H9 (cell line): ENCODE data around the gene TEX54. TPM values are rescaled to one million over a fixed set of nuclear protein-coding genes. Genes with fewer than 3 reads are reported as not detected.

Experiments used
- DNase-seq: peaks from one replicate; pipeline ENCODE4 v3.0.0-alpha.2; 2017
- H2AFZ ChIP-seq: one replicate; pipeline ENCODE4 v1.6.1; 2013; ENCODE audit warnings: mild to moderate bottlenecking, low read length, control low read depth, moderate library complexity
- H2AK5ac ChIP-seq: 2 replicates; pipeline ENCODE4 v1.6.1; 2013; ENCODE audit warnings: low read length, control low read depth, mixed read lengths; ENCODE audit not compliant: insufficient read length
- H2BK120ac ChIP-seq: one replicate; pipeline ENCODE4 v1.6.1; 2013; ENCODE audit warnings: low read depth, mild to moderate bottlenecking, low read length, control low read depth, inconsistent platforms; ENCODE audit not compliant: poor library complexity, severe bottlenecking
- H2BK12ac ChIP-seq: 2 replicates; pipeline ENCODE4 v1.6.1; 2013; ENCODE audit warnings: low read length, control low read depth, mixed read lengths, low read depth; ENCODE audit not compliant: insufficient read length
- H2BK15ac ChIP-seq: 2 replicates; pipeline ENCODE4 v1.6.1; 2013; ENCODE audit warnings: low read depth, low read length, control low read depth
- H2BK20ac ChIP-seq: one replicate; pipeline ENCODE4 v1.6.1; 2013; ENCODE audit warnings: low read depth, mild to moderate bottlenecking, low read length, control low read depth, inconsistent platforms; ENCODE audit not compliant: poor library complexity, severe bottlenecking
- H2BK5ac ChIP-seq: 2 replicates; pipeline ENCODE4 v1.6.1; 2013; ENCODE audit warnings: low read length, control low read depth, mixed read lengths; ENCODE audit not compliant: insufficient read length
- H3K14ac ChIP-seq: 2 replicates; pipeline ENCODE4 v1.6.1; 2013; ENCODE audit warnings: low read length, control low read depth; ENCODE audit not compliant: insufficient read depth
- H3K18ac ChIP-seq: 2 replicates; pipeline ENCODE4 v1.6.1; 2013; ENCODE audit warnings: low read depth, mild to moderate bottlenecking, mixed read lengths, low read length, control low read depth; ENCODE audit not compliant: insufficient read length
- H3K23ac ChIP-seq: 2 replicates; pipeline ENCODE4 v1.6.1; 2013; ENCODE audit warnings: low read length, control low read depth, mixed read lengths, low read depth; ENCODE audit not compliant: insufficient read length
- H3K23me2 ChIP-seq: 2 replicates; pipeline ENCODE4 v1.6.1; 2013; ENCODE audit warnings: low read depth, mild to moderate bottlenecking, mixed read lengths, low read length, control low read depth; ENCODE audit not compliant: insufficient read length, poor library complexity, severe bottlenecking
- H3K27ac ChIP-seq: 2 replicates; pipeline ENCODE4 v1.5.1; 2013; ENCODE audit warnings: low read length, control low read depth, mixed read lengths, low read depth; ENCODE audit not compliant: insufficient read length
- H3K27me3 ChIP-seq: 2 replicates; pipeline ENCODE4 v1.6.1; 2013; ENCODE audit warnings: low read length, control low read depth, inconsistent platforms; ENCODE audit not compliant: insufficient read depth
- H3K4ac ChIP-seq: 2 replicates; pipeline ENCODE4 v1.6.1; 2013; ENCODE audit warnings: low read depth, mild to moderate bottlenecking, control low read depth, inconsistent platforms, low read length, moderate library complexity
- H3K4me1 ChIP-seq: 2 replicates; pipeline ENCODE4 v1.6.1; 2013; ENCODE audit warnings: low read length, control low read depth, inconsistent platforms; ENCODE audit not compliant: insufficient read depth
- H3K4me2 ChIP-seq: 2 replicates; pipeline ENCODE4 v1.6.1; 2013; ENCODE audit warnings: low read length, control low read depth, mixed read lengths; ENCODE audit not compliant: insufficient read length, insufficient read depth
- H3K56ac ChIP-seq: 2 replicates; pipeline ENCODE4 v1.6.1; 2013; ENCODE audit warnings: low read depth, mild to moderate bottlenecking, mixed read lengths, low read length, control low read depth; ENCODE audit not compliant: insufficient read length
- H3K79me1 ChIP-seq: 2 replicates; pipeline ENCODE4 v1.6.1; 2013; ENCODE audit warnings: low read depth, mild to moderate bottlenecking, moderate library complexity, low read length, control low read depth, inconsistent platforms; ENCODE audit not compliant: insufficient read depth, poor library complexity, severe bottlenecking
- H3K79me2 ChIP-seq: 2 replicates; pipeline ENCODE4 v1.6.1; 2013; ENCODE audit warnings: low read length, control low read depth, inconsistent platforms; ENCODE audit not compliant: insufficient read depth
- H3K9ac ChIP-seq: 2 replicates; pipeline ENCODE4 v1.6.1; 2013; ENCODE audit warnings: low read length, control low read depth, mixed read lengths; ENCODE audit not compliant: insufficient read length; ENCODE audit errors: extremely low read depth
- H3K9me3 ChIP-seq: one replicate; pipeline ENCODE4 v1.6.1; 2013; ENCODE audit warnings: low read depth, low read length, inconsistent platforms; ENCODE audit not compliant: control insufficient read depth
- H3T11ph ChIP-seq: one replicate; pipeline ENCODE4 v1.6.1; 2013; ENCODE audit warnings: mild to moderate bottlenecking, low read length, control low read depth, inconsistent platforms
- H4K20me1 ChIP-seq: one replicate; pipeline ENCODE4 v1.6.1; 2013; ENCODE audit not compliant: control insufficient read depth, insufficient read length, insufficient read depth
- H4K5ac ChIP-seq: 2 replicates; pipeline ENCODE4 v1.6.1; 2013; ENCODE audit warnings: low read depth, mild to moderate bottlenecking, mixed read lengths, low read length, control low read depth; ENCODE audit not compliant: insufficient read length
- H4K8ac ChIP-seq: replicated peaks from 2 replicates; pipeline ENCODE4 v1.6.1; 2013; ENCODE audit warnings: low read length, control low read depth, mixed read lengths, low read depth; ENCODE audit not compliant: insufficient read length
- H4K91ac ChIP-seq: 2 replicates; pipeline ENCODE4 v1.6.1; 2013; ENCODE audit warnings: low read depth, mild to moderate bottlenecking, moderate library complexity, mixed read lengths, low read length, control low read depth; ENCODE audit not compliant: insufficient read length
- H3K27ac Mint-ChIP-seq, 3 experiments: 2 replicates in 2 of 3; 3 replicates in 1 of 3; pipeline ENCODE4 v1.8.0; 2020 to 2021; ENCODE audit warnings: mixed read lengths in 3 of 3, mild to moderate bottlenecking in 1 of 3, moderate library complexity in 1 of 3
- H3K27me3 Mint-ChIP-seq: 2 replicates; pipeline ENCODE4 v1.8.0; 2021; ENCODE audit warnings: low read depth, mild to moderate bottlenecking, moderate library complexity, mixed read lengths
- H3K36me3 Mint-ChIP-seq, 3 experiments: 2 replicates in 2 of 3; 3 replicates in 1 of 3; pipeline ENCODE4 v1.8.0; 2020 to 2021; ENCODE audit warnings: low read depth in 3 of 3, mixed read lengths in 3 of 3; ENCODE audit not compliant: insufficient read depth in 1 of 3
- H3K4me1 Mint-ChIP-seq, 2 experiments: 2 replicates each; pipeline ENCODE4 v1.8.0; 2020; ENCODE audit warnings: mixed read lengths in 2 of 2
- H3K4me3 Mint-ChIP-seq, 2 experiments: 2 replicates in 1 of 2; 3 replicates in 1 of 2; pipeline ENCODE4 v1.8.0; 2020 to 2021; ENCODE audit warnings: mild to moderate bottlenecking in 2 of 2, mixed read lengths in 2 of 2, moderate library complexity in 1 of 2
- H3K9me3 Mint-ChIP-seq, 2 experiments: 2 replicates in 1 of 2; 3 replicates in 1 of 2; pipeline ENCODE4 v1.8.0; 2020; ENCODE audit warnings: mild to moderate bottlenecking in 2 of 2, mixed read lengths in 2 of 2, moderate library complexity in 1 of 2
- CTCF ChIP-seq: fragments of 200-600 bp; sonication (generic); conservative IDR thresholded peaks from 3 replicates; pipeline ENCODE4 v1.8.0; 2021; ENCODE audit warnings: antibody characterized with exemption, mild to moderate bottlenecking
- WGBS: extraction: QIAGEN DNeasy Blood & Tissue Kit; methylation state at CpG from one replicate; pipeline ENCODE4 v1.1.7; 2013; ENCODE audit warnings: missing lambda C conversion rate, low lambda C conversion rate, mixed read lengths; ENCODE audit not compliant: insufficient read length; ENCODE audit errors: extremely low coverage; 5-methylcytosine and 5-hydroxymethylcytosine counted together
- total RNA-seq: library from RNA; stranded (reverse); gene quantifications from 2 replicates; pipeline ENCODE4 v1.2.1, GENCODE V29; 2021

TEX54 gene
- total RNA-seq, 1 experiment from 2014 or later, result 1.2 TPM

DNA sequence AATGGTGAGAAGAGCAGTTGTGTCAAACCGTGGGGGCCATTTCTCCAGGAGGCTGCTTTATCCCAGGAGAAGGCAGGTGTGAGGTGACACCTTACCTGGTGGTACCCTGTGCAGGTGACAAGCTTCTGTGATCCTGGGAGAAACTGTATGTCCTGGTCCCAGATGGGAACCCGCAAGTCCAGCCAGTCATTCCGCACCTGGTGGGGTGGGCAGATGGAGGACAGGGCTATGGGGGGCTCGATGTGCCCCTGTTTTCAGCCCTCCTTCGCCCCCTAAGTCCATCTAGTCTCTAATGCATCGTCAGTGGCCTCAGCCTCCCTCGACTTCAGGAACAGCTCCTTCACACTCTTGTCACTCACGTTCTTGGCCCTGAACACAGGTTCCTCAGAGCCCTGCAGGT, 2.7 kb upstream of the TEX54 start:
- no peak for DNase-seq
- Histone ChIP-seq H3K4ac (no peak overlapping the region), H3K79me2 (peaks cover 11% of the 10 kb centered on the region; the same call in 1 of the 2 replicates), H3K23ac (no peak overlapping the region), H3K18ac (no peak overlapping the region), H2BK12ac (no peak overlapping the region), H3K9me3 (no peaks in the 10 kb centered on the region), H3T11ph (no peak overlapping the region), H2BK15ac (no peak overlapping the region), H4K5ac (no peak overlapping the region), H2BK5ac (no peak overlapping the region), H2BK120ac (no peak overlapping the region), H4K8ac (no peak overlapping the region), H2AFZ (no peak overlapping the region), H2AK5ac (no peak overlapping the region), H3K4me1 (no peaks in the 10 kb centered on the region), H4K20me1 (no peaks in the 10 kb centered on the region), H3K4me2 (no peak overlapping the region), H3K27ac (no peak overlapping the region), H3K56ac (no peak overlapping the region), H3K27me3 (no peaks in the 10 kb centered on the region), H2BK20ac (no peak overlapping the region), H3K23me2 (peaks cover 19% of the 10 kb centered on the region), H4K91ac (no peak overlapping the region), H3K9ac (no peak overlapping the region), H3K14ac (no peak overlapping the region), H3K79me1 (peaks cover 3% of the 10 kb centered on the region)
- no peak for TF ChIP-seq CTCF
- WGBS, result no CpG with 5 or more reads among the region's 8 CpGs
- Mint-ChIP-seq H3K9me3 (peaks cover 0 to 4% of the 10 kb centered on the region in 2 experiments; a peak in 3 of 5 replicates), H3K27me3 (no peaks in the 10 kb centered on the region; the same call in 1 of the 2 replicates), H3K36me3 (peaks cover 35 to 58% (median 54%) of the 10 kb centered on the region in 3 experiments), H3K27ac (no peak overlapping the region; a peak in 1 of 7 replicates), H3K4me3 (peak overlapping the region in 1 of 2 experiments; percentile 34; a peak in 2 of 5 replicates), H3K4me1 (peaks cover 19 to 33% of the 10 kb centered on the region in 2 experiments)
